Gastroesophageal sphincter (tissue), 3 donors: ENCODE measurements around the gene ACTR3.

ENCODE experiments used
- POLR2A ChIP-seq, 2 donors: fragments of 450-650 bp; IDR thresholded peaks; one replicate each; pipeline ENCODE4 v1.6.1; 2017; ENCODE audit warnings: antibody characterized with exemption in 2 of 2, mild to moderate bottlenecking in 2 of 2, moderate library complexity in 1 of 2
- TF ChIP-seq, protein P1 (sequence below), 4 experiments: fragments of 200-600 bp in 2 of 4; fragments of 450-650 bp in 2 of 4; sonication (generic) in 1 of 4; IDR thresholded peaks; one replicate each; pipeline ENCODE4 v1.5.1; 2017 to 2019; ENCODE audit warnings: antibody characterized with exemption in 4 of 4, mild to moderate bottlenecking in 2 of 4, moderate library complexity in 2 of 4

DNA sequence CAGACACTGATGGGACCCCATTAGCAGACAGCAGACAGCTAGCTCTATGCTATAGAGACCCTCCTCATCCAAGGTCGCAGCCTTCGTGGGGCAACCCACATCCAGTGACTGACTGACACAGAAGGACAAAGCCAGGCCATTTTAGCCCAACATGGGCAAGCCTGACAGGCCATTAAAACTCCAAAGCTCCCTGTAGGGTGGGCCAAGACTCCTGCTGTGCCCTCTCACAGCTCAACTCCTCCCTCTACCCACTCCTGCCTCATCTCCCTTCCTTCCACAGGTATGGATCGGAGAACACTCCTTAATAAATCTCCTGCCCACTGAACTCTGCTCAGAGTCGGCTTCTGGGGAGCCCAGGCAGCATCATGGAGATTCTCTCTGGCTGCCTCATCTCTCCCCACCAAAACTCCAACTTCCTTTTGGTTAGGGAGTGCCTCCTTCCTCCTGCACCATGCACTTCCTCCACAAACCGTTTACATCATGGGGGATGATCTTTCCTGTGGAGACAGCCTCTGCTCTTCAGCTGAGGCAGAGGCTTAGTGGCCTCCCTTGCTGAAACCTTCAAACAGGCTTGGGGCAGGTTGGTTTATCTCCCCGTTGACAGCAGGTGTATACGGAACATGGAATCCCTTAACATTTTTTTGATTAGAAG, 86.5 kb downstream of the ACTR3 start:
- no peak for TF ChIP-seq POLR2A (IDR thresholded peaks at IDR 0.05)
- TF ChIP-seq, protein P1, sequence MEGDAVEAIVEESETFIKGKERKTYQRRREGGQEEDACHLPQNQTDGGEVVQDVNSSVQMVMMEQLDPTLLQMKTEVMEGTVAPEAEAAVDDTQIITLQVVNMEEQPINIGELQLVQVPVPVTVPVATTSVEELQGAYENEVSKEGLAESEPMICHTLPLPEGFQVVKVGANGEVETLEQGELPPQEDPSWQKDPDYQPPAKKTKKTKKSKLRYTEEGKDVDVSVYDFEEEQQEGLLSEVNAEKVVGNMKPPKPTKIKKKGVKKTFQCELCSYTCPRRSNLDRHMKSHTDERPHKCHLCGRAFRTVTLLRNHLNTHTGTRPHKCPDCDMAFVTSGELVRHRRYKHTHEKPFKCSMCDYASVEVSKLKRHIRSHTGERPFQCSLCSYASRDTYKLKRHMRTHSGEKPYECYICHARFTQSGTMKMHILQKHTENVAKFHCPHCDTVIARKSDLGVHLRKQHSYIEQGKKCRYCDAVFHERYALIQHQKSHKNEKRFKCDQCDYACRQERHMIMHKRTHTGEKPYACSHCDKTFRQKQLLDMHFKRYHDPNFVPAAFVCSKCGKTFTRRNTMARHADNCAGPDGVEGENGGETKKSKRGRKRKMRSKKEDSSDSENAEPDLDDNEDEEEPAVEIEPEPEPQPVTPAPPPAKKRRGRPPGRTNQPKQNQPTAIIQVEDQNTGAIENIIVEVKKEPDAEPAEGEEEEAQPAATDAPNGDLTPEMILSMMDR (IDR thresholded peaks at IDR 0.05): no peak
